Gastrocnemius medialis (tissue), 4 donors: ENCODE results near the gene AMZ2. TPM values are rescaled to one million over a fixed set of nuclear protein-coding genes. Genes with fewer than 3 reads are reported as not detected.

Experiments used
- ATAC-seq, 2 donors: fragments of 150-250 bp; one replicate each; pipeline ENCODE4 v1.9.1; 2016
- DNase-seq, 2 donors: peaks; one replicate each; pipeline ENCODE4 v3.0.0-alpha.2; 2019
- H3K27ac ChIP-seq, 4 donors: fragments of 200-600 bp; sonication (generic); 1 replicate in 1 of 4; 2 replicates in 3 of 4; pipeline ENCODE4 v1.5.1; 2016 to 2018; ENCODE audit warnings: mild to moderate bottlenecking in 2 of 4, moderate library complexity in 1 of 4
- H3K27me3 ChIP-seq, 3 donors: fragments of 200-600 bp; sonication (generic) in 2 of 3; 1 replicate in 1 of 3; 2 replicates in 2 of 3; pipeline versions ENCODE4 v1.5.1 to v1.6.0; 2016 to 2019; ENCODE audit warnings: mild to moderate bottlenecking in 1 of 3, moderate library complexity in 1 of 3
- H3K36me3 ChIP-seq, 2 donors: fragments of 200-600 bp; sonication (generic) in 1 of 2; one replicate each; pipeline ENCODE4 v1.5.1; 2017 to 2018
- H3K4me1 ChIP-seq, 2 donors: fragments of 200-600 bp; sonication (generic) in 1 of 2; one replicate each; pipeline ENCODE4 v1.5.1; 2016 to 2017; ENCODE audit warnings: mild to moderate bottlenecking in 2 of 2
- H3K4me3 ChIP-seq, 4 donors: fragments of 200-600 bp; sonication (generic) in 3 of 4; 1 replicate in 1 of 4; 2 replicates in 3 of 4; pipeline ENCODE4 v1.5.1; 2016 to 2019; ENCODE audit warnings: mild to moderate bottlenecking in 2 of 4
- H3K9me3 ChIP-seq, 3 donors: fragments of 200-600 bp; sonication (generic) in 2 of 3; 1 replicate in 1 of 3; 2 replicates in 2 of 3; pipeline ENCODE4 v1.5.1; 2016 to 2019
- POLR2A ChIP-seq, 2 donors: fragments of 450-650 bp; IDR thresholded peaks; one replicate each; pipeline ENCODE4 v1.6.1; 2017; ENCODE audit warnings: antibody characterized with exemption in 2 of 2, mild to moderate bottlenecking in 2 of 2, moderate library complexity in 2 of 2
- in situ Hi-C, 4 donors: fragments of 200-750 bp; cut with MboI; loops; one replicate each; pipeline versions ENCODE4 v1.15.0 to v1.8.0; 2017; ENCODE audit warnings: low sequenced_read_pairs in 4 of 4
- intact Hi-C: fragments of 100-400 bp; cut with DNase I; formaldehyde crosslinking; loops from one replicate; pipeline ENCODE4 v1.15.1; 2023; ENCODE audit warnings: low total_unique reads
- total RNA-seq, 4 donors: library from RNA; depleted of rRNA; stranded (reverse); fragments of >200 nt; gene quantifications; one replicate each; pipeline versions ENCODE4 v1.1.0 to v1.2.3, GENCODE V29; 2016
- TF ChIP-seq, protein P1 (sequence below), 5 experiments: fragments of 450-650 bp in 3 of 5; fragments of 200-600 bp in 2 of 5; sonication (generic) in 2 of 5; IDR thresholded peaks in 4 of 5; conservative IDR thresholded peaks in 1 of 5; 1 replicate in 4 of 5; 2 replicates in 1 of 5; pipeline ENCODE4 v1.5.1; 2016 to 2019; ENCODE audit warnings: antibody characterized with exemption in 5 of 5, mild to moderate bottlenecking in 3 of 5, moderate library complexity in 3 of 5

AMZ2 gene
- total RNA-seq, 4 donors from 2014 or later, result 47.6 to 86.9 (median 61.8) TPM

DNA sequence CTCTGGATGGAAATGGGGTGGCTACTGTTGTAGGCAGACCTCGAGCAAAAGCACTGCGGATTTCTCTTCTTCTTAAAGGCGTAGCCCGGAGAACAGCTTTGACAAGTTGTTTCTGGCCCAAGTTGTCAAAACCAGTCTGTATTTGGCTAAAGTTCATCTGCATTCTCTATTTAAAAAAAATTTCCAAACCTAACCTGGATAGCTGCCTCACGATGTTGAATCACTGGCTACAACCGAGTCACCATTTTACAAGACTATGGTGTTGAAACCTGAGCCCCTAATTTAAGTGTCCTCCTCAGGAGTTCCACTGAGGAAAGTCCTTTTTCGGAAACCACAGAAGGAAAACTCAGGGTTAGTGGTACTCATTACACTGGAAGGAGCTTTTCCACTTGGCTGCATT lies 41.6 kb downstream of the AMZ2 start:
- TF ChIP-seq, protein P1, sequence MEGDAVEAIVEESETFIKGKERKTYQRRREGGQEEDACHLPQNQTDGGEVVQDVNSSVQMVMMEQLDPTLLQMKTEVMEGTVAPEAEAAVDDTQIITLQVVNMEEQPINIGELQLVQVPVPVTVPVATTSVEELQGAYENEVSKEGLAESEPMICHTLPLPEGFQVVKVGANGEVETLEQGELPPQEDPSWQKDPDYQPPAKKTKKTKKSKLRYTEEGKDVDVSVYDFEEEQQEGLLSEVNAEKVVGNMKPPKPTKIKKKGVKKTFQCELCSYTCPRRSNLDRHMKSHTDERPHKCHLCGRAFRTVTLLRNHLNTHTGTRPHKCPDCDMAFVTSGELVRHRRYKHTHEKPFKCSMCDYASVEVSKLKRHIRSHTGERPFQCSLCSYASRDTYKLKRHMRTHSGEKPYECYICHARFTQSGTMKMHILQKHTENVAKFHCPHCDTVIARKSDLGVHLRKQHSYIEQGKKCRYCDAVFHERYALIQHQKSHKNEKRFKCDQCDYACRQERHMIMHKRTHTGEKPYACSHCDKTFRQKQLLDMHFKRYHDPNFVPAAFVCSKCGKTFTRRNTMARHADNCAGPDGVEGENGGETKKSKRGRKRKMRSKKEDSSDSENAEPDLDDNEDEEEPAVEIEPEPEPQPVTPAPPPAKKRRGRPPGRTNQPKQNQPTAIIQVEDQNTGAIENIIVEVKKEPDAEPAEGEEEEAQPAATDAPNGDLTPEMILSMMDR (IDR thresholded peaks at IDR 0.05 in 4 of 5, conservative IDR thresholded peaks at IDR 0.05 in 1 of 5), result no peak
- TF ChIP-seq POLR2A (IDR thresholded peaks at IDR 0.05), result no peak
- Histone ChIP-seq H3K27me3 (no peaks in the 10 kb centered on the region), H3K4me3 (peak overlapping the region in 2 of 4 donors; percentile 64 to 68), H3K9me3 (no peaks in the 10 kb centered on the region), H3K36me3 (no peaks in the 10 kb centered on the region), H3K27ac (peak overlapping the region; percentile 78 to 89 (median 88)), H3K4me1 (peaks cover 6 to 13% of the 10 kb centered on the region in 2 donors)
- no peak for ATAC-seq
- intact Hi-C loops, result no loop called here
- no peak for DNase-seq
- in situ Hi-C loops, result no loop called here

DNA sequence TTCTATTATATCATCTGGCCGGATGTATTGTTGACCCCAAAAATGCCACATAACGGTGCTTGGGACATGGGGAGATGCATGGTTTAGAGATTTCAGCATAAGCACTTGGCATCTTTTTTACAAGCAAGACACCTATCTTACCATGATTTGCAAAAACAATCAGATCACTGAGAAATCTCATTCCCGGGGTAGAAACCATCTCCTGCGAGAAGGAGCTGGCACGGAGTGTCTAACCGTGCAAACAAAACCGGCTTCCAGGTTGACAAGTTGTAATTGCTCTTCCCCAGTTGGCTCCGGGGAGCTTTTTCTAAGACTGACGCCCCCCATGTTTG lies 42.1 kb downstream of the AMZ2 start:
- H3K4me3 ChIP-seq, result peak overlapping the region in 3 of 4 donors; percentile 64 to 76 (median 68)
- DNase-seq (no peak), ATAC-seq (no peak)
- peak overlapping the region; percentile 78 to 89 (median 88) for H3K27ac ChIP-seq
- H3K4me1 ChIP-seq, result peaks cover 6 to 13% of the 10 kb centered on the region in 2 donors
- intact Hi-C loops, result loop anchor here (2.0 kb wide), 1 partner anchor 27 kb away; no protein-coding TSS in a partner anchor
- in situ Hi-C loops, result no loop called here
- H3K36me3 ChIP-seq, result no peaks in the 10 kb centered on the region
- no peaks in the 10 kb centered on the region for H3K27me3 ChIP-seq
- H3K9me3 ChIP-seq, result no peaks in the 10 kb centered on the region
- TF ChIP-seq, protein P1 (IDR thresholded peaks at IDR 0.05 in 4 of 5, conservative IDR thresholded peaks at IDR 0.05 in 1 of 5), result no peak

DNA sequence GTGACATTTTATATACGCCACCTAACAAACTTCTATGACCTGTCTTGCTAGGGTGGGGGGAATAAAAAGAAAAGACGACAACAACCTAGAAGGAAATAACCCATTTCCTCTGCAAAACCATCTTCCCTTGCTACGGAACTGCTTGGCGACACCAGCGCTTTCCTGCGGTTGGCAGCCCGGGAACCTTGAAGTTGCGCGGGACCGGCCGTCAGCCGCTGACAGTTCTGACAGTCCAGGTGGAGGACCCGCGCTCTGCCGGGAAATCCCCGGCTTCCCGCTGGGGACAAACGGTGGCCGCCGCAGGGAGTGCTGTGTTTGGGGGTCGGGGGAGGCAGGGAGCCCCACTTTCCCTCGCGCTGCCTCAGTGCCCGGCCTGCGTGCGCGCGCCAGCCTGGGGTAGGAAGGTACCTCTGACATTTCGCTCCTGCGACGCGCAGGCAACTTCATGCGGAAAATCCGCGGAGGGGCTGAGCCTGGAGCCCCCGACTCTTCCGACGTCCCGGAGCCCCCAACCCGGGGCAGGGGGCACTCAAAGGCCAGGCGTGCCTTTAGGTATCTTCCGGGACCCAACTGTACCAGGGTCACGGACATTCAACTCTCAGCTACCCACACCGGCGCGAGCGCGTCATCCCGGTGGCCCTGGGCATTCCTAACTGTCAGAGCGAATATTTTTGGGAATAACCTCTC lies 42.6 kb downstream of the AMZ2 start:
- H3K36me3 ChIP-seq, result no peaks in the 10 kb centered on the region
- DNase-seq, result peak in 1 of 2 donors; percentile 44
- H3K4me3 ChIP-seq, result peak overlapping the region; percentile 64 to 81 (median 72)
- no peaks in the 10 kb centered on the region for H3K27me3 ChIP-seq
- TF ChIP-seq POLR2A (IDR thresholded peaks at IDR 0.05), result peak in 1 of 2 donors; percentile 40
- TF ChIP-seq, protein P1 (IDR thresholded peaks at IDR 0.05 in 4 of 5, conservative IDR thresholded peaks at IDR 0.05 in 1 of 5), result no peak
- H3K4me1 ChIP-seq, result peaks cover 6 to 13% of the 10 kb centered on the region in 2 donors
- peak overlapping the region; percentile 78 to 89 (median 88) for H3K27ac ChIP-seq
- peak; percentile 25 to 26 for ATAC-seq
- H3K9me3 ChIP-seq, result no peaks in the 10 kb centered on the region
- in situ Hi-C loops (no loop called here), intact Hi-C loops (loop anchor here (2.0 kb wide), 1 partner anchor 28 kb away; no protein-coding TSS in a partner anchor)

DNA sequence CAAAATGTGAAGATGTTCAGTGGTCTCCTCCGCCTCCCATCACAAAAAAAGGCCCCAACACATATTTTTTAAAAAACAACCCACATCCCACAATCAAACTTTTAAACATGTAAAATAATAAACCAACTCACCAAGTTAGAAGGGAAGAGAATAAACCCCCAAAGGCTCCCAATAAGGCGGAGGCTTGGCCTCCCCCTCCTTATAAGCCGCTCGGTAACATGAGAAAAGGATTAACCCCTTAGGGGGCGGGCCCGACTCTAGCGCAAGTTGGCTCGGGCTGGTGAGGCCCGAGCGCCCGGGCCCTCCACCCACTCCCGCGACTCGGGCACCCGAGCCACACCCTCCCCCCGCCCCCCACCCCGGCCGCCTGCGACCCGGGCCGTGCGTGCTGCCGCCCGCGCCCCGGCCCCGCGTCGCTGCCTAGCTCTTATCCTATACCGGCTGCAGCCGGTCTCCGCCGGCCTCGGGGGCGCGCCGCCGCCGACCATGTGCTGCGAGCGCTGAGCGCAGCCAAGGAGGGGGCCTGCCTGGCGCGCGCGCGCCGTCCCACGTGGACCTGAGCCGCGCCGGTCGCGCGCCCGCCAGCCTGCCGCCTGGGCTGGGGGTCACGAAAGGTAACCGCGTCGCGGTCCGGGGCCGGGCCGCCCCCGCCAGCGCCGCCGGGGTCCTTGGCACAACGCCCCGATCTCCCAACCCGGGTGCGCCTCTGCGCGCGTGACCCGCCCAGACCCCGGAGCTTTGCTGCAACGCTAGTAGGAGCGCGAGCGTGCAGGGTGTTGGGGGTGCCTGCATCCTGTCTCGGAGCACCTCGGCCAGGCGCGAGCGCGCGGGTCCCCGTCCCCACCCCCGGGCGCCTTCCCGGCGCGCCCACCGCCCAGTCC lies 43.4 kb downstream of the AMZ2 start, which contains the start of the genes ARSG and SLC16A6:
ARSG (plus strand) TSS at position 541 of the 881 bp plus-strand sequence. CDS start 15,999 bp downstream, outside the sequence.
SLC16A6 (minus strand) TSS at position 173 of the 881 bp plus-strand sequence. CDS start 12,807 bp downstream, outside the sequence.
- no peaks in the 10 kb centered on the region for H3K27me3 ChIP-seq

More for the DNA sequence above, 43.4 kb downstream of the AMZ2 start, which contains the start of the genes ARSG and SLC16A6:
- intact Hi-C loops, result loop anchor here (1.0 to 2.0 kb wide), 2 partner anchors 28 to 87 kb away; no protein-coding TSS in a partner anchor
- peak within 1 kb of the TSS; percentile 78 to 89 (median 88) for H3K27ac ChIP-seq
- TF ChIP-seq, protein P1 (IDR thresholded peaks at IDR 0.05 in 4 of 5, conservative IDR thresholded peaks at IDR 0.05 in 1 of 5), result peak in 1 of 5 experiments; percentile 10
- peak; percentile 63 to 67 for TF ChIP-seq POLR2A (IDR thresholded peaks at IDR 0.05)
- no peaks in the 10 kb centered on the region for H3K9me3 ChIP-seq
- no peaks in the 10 kb centered on the region for H3K36me3 ChIP-seq
- DNase-seq (peak; percentile 35 to 69), ATAC-seq (peak; percentile 68 to 69)
- peaks cover 6 to 15% of the 10 kb centered on the region in 2 donors for H3K4me1 ChIP-seq
- H3K4me3 ChIP-seq, result peak within 1 kb of the TSS; percentile 64 to 81 (median 72)
- in situ Hi-C loops, result no loop called here
